ENCODE results near the gene RPS27A. TPM values are rescaled to one million over a fixed set of nuclear protein-coding genes. Genes with fewer than 3 reads are reported as not detected.

Gene RPS27A
- total and polyA plus RNA-seq, 9 of the 15 experiments (the other 6 are each of a cell fraction or from before 2014, with no cell fraction given): 1,383 to 3,282 (median 2,242) TPM

GRCh38 chr2:55232863-55233657 lies 572 bp downstream of the RPS27A start (continued):
- TF ChIP-seq REST (IDR thresholded peaks at IDR 0.05; ENCODE audit: borderline replicate concordance): no peak
- TF ChIP-seq REST (CRISPR knock-in tag; IDR thresholded peaks at IDR 0.05; ENCODE audit: low read depth): 0 out of 2 replicates have a peak, but pooled peaks have one; percentile 12
- TF ChIP-seq ZNF408 (CRISPR knock-in tag; IDR thresholded peaks at IDR 0.05; ENCODE audit: low read depth): no peak
- no peak for TF ChIP-seq FOS (IDR thresholded peaks at IDR 0.05; ENCODE audit: extremely low read depth, insufficient read length)
- no peak for TF ChIP-seq SRSF7 (optimal IDR thresholded peaks at IDR 0.05; ENCODE audit: low read depth, low read length)
- TF ChIP-seq HBP1 (CRISPR knock-in tag; IDR thresholded peaks at IDR 0.05): no peak
- peak; percentile 73 for TF ChIP-seq RBBP5 (IDR thresholded peaks at IDR 0.05; ENCODE audit: borderline replicate concordance, insufficient read depth, low read length, poor library complexity, severe bottlenecking)
- TF ChIP-seq SMARCE1 (IDR thresholded peaks at IDR 0.05): peak; percentile 19; the same call in 1 of the 2 replicates
- TF ChIP-seq POLR2G (IDR thresholded peaks at IDR 0.05; ENCODE audit: low read depth, low read length): peak; percentile 41; the same call in 1 of the 2 replicates
- TF ChIP-seq HLTF (IDR thresholded peaks at IDR 0.05): no peak
- TF ChIP-seq MAZ (CRISPR knock-in tag; conservative IDR thresholded peaks at IDR 0.05 in 1 of 2, IDR thresholded peaks at IDR 0.05 in 1 of 2): peak in 1 of 2 experiments; percentile 11; a peak in 1 of 4 replicates
- TF ChIP-seq HDAC1 (IDR thresholded peaks at IDR 0.05): 0 out of 4 replicates have a peak, but pooled peaks of 1 of the 2 experiments have one; percentile 18
- TF ChIP-seq SETDB1 (IDR thresholded peaks at IDR 0.05; ENCODE audit: low read length): no peak
- TF ChIP-seq CHD1 (IDR thresholded peaks at IDR 0.05; ENCODE audit: low read length): peak; percentile 99
- TF ChIP-seq NR2C2 (CRISPR knock-in tag; IDR thresholded peaks at IDR 0.05): 0 out of 2 replicates have a peak, but pooled peaks have one; percentile 30
- no peak for TF ChIP-seq NR2C2 (tag; IDR thresholded peaks at IDR 0.05)
- TF ChIP-seq TBP (optimal IDR thresholded peaks at IDR 0.05; ENCODE audit: low read depth, low read length): no peak
